ENCODE data around the gene XAGE1A. TPM values are rescaled to one million over a fixed set of nuclear protein-coding genes. Genes with fewer than 3 reads are reported as not detected.
"Not testable (repeated sequence)": the region's sequence is repeated elsewhere in the genome, so short reads cannot be mapped to it uniquely, and the experiment has no call there.

Gene XAGE1A
- total and polyA plus RNA-seq, 4 experiments from 2014 or later: not detected

DNA sequence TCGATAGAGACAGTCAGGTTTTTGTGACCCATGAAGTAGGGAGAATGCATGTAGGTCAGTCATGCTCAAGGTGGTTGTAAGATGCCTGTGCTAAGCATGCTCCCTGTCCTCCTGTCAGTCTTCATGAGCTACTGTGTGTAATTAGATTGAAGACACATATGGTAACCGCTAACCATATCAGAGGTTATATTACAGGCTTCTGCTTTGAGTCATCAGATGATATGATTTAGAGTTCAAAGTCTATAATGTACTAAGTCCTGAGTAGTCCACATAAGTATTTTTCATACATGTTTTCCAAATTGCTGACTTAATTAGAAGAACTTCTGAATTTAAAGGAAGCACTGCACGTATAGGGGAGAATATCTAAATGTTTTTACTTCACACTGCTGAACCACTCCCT lies 53.2 kb downstream of the XAGE1A start:
- H3K4me1 Mint-ChIP-seq; H3K9me3 ChIP-seq (ENCODE audit: control insufficient read depth in 1 of 2, low read length in 2 of 2); H3K36me3 Mint-ChIP-seq; H3K4me1 ChIP-seq (ENCODE audit: insufficient read depth, low read length); H3K27me3 Mint-ChIP-seq; POLR2A ChIA-PET (ENCODE audit: partially characterized antibody); H3K4me3 ChIP-seq (ENCODE audit: low read length in 2 of 2); H3K4me3 Mint-ChIP-seq; H3K27ac ChIP-seq (ENCODE audit: low read depth, low read length); H3K9me3 Mint-ChIP-seq; H3K36me3 ChIP-seq (ENCODE audit: insufficient read depth, low read length); DNase-seq; CTCF ChIA-PET (ENCODE audit: partially characterized antibody); H3K27ac Mint-ChIP-seq; H3K27me3 ChIP-seq (ENCODE audit: insufficient read depth, low read length); intact Hi-C loops (cut with micrococcal nuclease): not testable (repeated sequence)

Other genes with a start within 250 kb of the XAGE1A start
- not detected for gene XAGE2, start 126.8 kb upstream of the XAGE1A start, total RNA-seq
- not detected for gene XAGE2, start 126.8 kb upstream of the XAGE1A start, polyA plus RNA-seq
- gene XAGE1B, start 21.3 kb downstream of the XAGE1A start, total RNA-seq: not detected
- gene XAGE1B, start 21.3 kb downstream of the XAGE1A start, polyA plus RNA-seq: not detected
- not detected for gene SSX7, start 159.1 kb downstream of the XAGE1A start, total RNA-seq
- gene SSX7, start 159.1 kb downstream of the XAGE1A start, polyA plus RNA-seq: not detected
- not detected for gene SSX2, start 211.4 kb downstream of the XAGE1A start, total RNA-seq
- not detected for gene SSX2, start 211.4 kb downstream of the XAGE1A start, polyA plus RNA-seq

All from CD4-positive, alpha-beta memory T cell (primary cell).